GM18519 (cell line): Measurements from ENCODE around the gene SAFB2.

Source experiments
- ATAC-seq: cut with Tn5 transposase; IDR thresholded peaks from one replicate; pipeline ENCODE4 v1.9.1; 2021; ENCODE audit warnings: mild to moderate bottlenecking, moderate library complexity; ENCODE audit not compliant: unreplicated experiment, low FRiP score

The SAFB2 gene

GRCh38 chr19:5635427-5635826, 12.9 kb upstream of the SAFB2 start:
- no peak for ATAC-seq

DNA sequence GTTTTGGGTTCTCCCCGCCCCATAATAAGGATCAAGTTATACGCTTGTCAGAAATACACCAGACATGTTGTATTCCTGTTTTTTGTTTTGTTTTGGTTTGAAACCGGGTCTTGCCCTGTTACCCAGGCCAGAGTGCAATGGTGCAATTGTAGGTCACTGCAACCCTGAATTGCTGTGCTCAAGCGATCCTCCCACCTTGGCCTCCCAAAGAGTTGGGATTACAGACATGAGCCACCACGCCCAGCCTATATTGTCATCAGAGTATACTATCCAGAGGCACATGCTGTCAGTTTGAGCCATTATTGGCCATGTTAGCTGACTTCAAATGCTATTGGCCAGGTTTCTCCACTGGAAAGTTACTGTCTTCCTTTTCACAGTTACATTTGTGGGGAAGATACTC, 10.1 kb upstream of the SAFB2 start:
- ATAC-seq, result no peak

GRCh38 chr19:5632241-5632612, 9.7 kb upstream of the SAFB2 start:
- ATAC-seq, result no peak

- ATAC-seq, result no peak
These were observed 9.1 kb upstream of the SAFB2 start for GRCh38 chr19:5631567-5632240.

GRCh38 chr19:5628919-5629481, 6.4 kb upstream of the SAFB2 start:
- ATAC-seq, result no peak

- ATAC-seq, result no peak
These were observed 5.9 kb upstream of the SAFB2 start for GRCh38 chr19:5628461-5628860.

DNA sequence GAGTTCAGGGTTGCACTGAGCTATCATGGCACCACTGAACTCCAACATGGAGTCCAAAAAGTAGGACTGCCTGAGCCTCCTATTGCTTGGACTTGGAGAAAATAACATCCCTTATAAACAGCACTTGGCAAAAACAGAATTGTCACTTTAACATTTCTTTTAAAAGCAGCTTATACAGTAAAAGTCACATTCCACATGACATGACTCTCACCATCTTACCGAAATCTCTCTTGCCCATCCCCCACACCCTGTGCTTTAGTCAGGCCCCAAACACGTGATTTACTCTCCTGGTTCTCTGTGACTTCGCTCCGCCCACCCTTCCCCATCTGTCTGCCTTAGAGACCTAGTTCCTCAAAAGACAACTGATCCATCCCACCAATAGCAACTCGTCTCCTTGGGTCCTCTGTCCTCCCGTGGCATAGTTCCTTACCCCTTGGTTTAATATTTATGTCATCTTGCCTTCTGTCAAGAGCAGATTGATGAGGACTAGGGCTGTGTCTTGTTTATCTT, 4.9 kb upstream of the SAFB2 start:
- no peak for ATAC-seq

GRCh38 chr19:5625641-5626040, 3.1 kb upstream of the SAFB2 start:
- no peak for ATAC-seq

DNA sequence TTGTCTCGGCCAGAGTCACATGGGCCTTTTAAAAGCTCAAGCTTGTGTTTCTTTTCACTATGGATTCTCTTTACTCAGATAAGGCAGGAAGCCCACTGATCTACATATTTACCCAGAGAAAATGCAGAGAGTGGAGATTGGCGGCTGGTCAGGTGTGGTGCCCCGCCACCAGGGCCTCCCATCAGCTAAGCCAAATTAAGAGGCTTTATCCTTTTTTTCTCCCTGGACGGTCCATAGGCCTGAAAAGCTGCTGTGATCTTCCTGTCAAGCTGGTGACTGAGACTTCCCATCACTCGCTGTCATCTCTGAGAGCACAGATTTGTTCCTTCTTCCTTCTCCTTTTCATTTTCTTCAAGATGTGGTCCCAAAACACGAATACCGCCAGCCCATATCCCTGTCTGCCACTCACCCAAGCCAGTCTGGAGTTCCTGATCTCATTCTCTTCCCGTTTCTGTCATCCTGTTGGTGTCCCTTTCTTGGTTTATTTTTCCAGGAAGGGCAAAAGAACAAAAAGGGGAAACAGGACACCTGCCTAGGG, 2.2 kb upstream of the SAFB2 start:
- no peak for ATAC-seq

GRCh38 chr19:5624018-5624663, 1.6 kb upstream of the SAFB2 start:
- ATAC-seq, result no peak

GRCh38 chr19:5623397-5624017, 931 bp upstream of the SAFB2 start:
- no peak for ATAC-seq

DNA sequence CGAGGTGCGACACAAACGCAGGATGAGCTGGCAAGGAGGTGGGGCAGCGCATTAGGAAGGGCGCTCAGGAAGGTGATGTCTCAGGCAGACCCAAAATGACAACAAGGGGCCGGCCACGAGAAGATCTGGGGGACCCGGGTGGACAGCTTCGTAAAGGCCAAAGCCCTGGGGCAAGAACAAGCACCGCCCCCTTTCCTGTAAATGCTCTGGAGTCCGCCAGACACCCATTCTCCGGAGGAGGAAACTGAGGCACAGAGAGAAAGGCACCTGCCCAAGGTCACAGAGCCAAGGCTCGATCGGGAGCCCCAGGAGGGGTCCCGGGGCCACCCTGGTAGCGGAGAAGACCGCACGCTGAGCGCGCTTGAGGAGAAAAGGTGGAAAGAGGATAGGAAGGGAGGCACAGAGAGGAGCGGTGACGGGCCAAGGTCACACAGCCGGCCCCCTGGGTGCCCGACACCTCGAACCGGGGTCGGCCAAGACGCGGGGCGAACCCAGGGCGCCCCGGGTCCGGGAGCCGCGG, 571 bp downstream of the SAFB2 start:
- ATAC-seq, result no peak

DNA sequence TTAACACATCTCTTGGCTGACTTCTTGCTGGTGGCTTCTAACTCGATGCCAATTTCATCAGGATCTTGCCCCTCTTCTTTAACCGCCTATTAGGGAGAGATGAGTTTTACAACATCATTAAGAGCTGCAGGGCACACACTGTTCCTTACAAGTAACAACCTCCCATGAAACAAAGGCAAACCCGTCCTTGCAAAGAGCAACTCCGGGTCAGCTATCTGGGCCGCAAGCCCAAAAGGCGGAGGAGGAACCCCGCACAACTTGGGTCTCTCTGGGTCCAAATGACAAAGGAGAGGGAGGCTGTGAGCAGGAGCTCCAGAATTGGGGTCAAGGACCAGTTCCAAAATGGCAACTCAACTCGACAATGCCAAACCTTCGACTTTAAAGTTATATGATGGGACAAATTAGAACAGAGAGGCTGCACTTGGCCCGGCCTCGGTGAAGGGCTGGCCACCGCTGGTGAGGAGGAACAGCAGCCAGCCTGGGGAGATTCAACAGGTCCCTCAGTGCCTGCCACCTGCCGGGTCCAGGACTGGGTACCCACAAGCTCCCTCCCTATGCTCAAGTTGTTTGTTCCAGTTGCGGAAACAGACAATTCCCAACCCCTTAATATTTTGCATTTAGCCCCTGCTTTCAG, 1.1 kb downstream of the SAFB2 start:
- ATAC-seq, result no peak

GRCh38 chr19:5619946-5620345, 2.6 kb downstream of the SAFB2 start:
- ATAC-seq, result no peak

DNA sequence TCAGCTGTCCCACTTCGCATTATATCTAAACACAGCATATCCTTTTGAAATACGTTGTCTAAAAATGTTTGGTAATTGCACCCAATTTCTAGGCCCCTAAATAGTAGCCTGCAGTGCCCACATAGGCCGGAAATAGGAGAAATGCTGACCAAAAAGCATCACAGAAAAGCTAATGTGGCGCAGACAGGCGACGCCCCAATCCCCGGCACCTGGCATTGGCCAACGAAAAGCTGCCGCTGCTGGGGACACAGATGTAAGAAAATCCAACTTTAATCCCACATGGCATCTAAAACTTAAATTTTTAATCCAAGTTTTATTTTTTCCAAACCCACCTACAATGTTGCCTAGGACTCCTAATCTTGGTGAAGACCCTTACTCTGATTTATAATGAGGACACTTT, 4.0 kb downstream of the SAFB2 start:
- no peak for ATAC-seq

GRCh38 chr19:5617080-5617479, 5.5 kb downstream of the SAFB2 start:
- ATAC-seq, result no peak

GRCh38 chr19:5615756-5616327, 6.7 kb downstream of the SAFB2 start:
- ATAC-seq, result no peak

DNA sequence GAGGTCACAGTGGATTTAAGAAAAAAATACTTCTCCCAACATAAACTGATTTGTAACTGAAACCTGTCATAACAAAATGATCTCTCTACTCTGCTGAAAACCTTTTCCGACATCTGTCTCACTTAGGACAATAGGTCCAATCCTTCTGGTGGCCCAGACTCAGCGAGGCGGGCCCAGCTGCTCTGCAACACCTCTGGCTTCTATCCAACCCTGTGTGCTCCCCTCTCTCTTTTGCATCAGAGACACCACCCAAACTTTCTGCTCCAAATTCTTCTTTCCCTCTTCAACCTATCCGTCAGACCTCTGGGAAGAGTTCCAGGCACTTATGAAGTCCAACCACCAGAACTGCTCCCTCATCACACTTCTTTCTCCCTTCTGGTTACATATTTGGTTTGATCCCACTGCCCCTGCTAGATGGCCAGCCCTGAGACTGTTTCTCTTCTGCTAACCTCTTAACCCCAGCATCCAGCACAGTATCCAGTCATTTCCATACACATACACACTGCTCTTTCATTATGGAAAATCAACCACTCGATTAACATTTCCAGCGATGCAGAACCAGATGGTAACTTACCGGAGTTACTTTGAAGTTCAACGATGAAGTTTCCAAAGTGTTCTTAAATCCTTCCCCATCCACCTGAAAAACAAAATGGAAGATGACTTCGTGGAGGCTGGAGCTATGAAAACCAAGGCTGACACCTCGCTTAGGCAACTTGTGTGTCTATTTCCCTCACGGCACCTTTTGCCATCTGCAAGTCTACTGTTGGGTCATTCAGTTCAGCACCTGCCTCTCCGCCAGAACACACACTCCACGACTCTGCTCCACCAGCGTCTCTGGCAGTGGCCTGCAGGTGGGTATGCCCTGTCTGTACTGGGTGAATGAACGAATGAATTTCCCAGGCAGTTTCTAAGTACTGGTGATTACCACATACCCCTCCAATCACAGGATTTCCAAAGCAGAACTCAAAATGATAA, 9.4 kb downstream of the SAFB2 start:
- no peak for ATAC-seq

DNA sequence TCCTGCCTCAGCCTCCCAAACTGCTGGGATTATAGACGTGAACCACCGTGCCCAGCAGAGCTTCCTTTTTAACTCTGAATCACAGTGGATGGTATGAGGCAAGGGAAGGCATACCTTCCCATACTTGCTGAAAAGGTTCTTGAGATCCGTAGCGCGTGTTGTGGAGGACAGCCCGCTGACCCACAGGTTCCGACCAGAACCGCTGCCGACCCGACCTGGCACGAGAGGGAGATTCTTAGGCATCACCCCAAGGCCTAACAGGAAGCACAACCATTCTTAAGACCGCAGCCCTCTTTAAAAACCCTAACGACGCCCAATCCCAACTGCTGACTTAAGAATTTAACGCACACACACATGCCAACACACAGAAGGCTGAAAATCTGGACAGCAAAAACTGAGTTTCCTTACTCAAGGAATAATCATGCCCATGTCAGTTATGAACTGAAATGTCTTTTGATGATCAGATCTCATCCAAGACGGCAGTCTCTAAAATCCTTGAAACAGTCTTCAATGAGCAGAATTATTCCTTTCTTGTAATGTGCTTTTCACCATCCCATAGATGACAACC, 12.6 kb downstream of the SAFB2 start:
- ATAC-seq, result no peak
